Measurements from ENCODE around the gene RELB.

The RELB gene

DNA sequence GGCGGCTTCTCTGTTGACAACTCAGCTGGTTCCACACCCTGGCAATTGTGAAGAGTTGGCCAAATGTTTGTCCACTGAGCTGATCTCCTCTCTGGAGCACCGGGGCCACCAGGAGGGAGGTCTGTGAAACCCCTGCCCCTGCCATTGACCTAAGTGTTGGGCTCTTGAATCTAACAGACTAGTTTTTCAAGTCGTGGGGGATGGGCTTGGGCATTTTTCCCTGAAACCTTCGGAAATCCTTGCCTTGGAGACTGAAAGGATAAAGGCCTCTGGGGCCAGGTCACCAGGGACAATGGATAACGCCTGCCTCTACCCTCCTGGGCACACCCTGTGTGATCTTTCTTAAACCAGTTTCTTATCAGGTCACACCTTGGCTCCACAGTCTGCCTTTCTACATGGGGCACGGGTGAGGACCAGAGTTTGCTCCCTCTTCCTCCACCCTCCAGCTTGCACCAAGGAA, 78.7 kb downstream of the RELB start:
- no peak for DNase-seq (ENCODE audit: low read depth in 2 of 2)

DNA sequence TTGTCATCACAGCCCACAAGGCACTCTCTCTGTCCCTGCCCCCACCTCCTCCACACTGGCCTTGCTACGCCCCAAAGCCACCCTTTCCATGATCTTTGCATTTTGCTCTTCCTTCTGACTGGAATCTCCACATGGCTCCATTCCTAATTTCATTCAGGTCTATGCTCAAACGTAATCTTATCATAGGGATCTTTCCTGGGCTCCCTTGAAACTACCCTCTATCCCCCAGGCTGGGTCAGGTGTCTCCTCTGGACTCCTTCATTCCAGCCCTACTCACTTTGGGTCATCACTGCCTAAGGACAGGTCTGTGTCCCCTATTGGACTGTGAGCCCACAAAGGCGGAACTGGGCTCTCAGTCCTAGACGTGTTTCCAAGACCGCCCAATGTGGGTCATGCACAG, 80.9 kb downstream of the RELB start:
- no peak for DNase-seq (ENCODE audit: low read depth in 2 of 2)

DNA sequence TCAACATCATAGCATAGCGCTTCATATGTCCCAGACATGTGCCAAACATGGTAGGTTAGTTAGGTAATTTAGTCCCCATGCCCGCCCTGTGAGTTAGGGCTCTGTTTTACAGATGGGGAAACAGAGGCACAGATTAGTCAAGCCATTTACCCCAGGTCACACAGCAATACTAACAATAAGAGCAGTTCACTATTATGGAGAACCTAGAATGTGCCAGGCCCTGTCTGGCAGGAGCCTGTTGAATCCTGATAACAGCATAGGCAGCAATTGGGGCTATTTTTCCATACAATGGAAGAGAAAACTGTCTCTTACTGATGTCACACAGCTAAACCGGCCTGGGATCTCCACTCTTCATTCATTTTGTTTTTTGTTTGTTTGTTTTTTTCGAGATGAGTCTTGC, 85.2 kb downstream of the RELB start:
- no peak for DNase-seq (ENCODE audit: low read depth in 2 of 2)

DNA sequence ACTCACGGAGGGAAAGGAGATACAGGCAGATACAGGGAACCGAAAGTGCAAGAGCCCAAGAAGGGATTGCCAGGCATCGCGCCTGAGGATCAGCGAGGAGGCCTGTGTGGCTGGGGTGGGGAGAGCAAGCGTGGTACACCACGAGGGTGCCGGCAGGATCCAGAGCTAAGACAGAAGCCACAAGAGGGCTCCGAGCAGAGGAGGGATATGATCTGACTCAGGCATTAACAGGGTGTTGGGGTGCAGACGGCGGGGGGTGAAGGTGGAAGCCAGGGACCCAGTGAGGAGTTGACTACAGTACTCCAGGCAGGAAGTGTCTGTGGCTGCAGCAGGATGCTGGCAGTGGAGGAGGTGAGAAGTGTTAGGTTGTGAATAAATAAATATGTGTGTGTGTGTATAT, 86.3 kb downstream of the RELB start:
- DNase-seq (ENCODE audit: low read depth in 2 of 2) = peak in 1 of 2 donors; percentile 59
